Heart left ventricle (tissue), 13 donors: Measurements from ENCODE around the gene RAB17.

ENCODE experiments used
- POLR2A ChIP-seq, 2 donors: fragments of 450-650 bp; IDR thresholded peaks; one replicate each; pipeline ENCODE4 v1.6.1; 2017; ENCODE audit warnings: antibody characterized with exemption in 2 of 2, mild to moderate bottlenecking in 2 of 2, moderate library complexity in 2 of 2
- TF ChIP-seq, protein P1 (sequence below), 12 donors: fragments of 200-600 bp; sonication (generic) in 4 of 12; IDR thresholded peaks; one replicate each; pipeline versions ENCODE4 v1.5.0 to v1.8.0; 2018 to 2022; ENCODE audit warnings: antibody characterized with exemption in 12 of 12, mild to moderate bottlenecking in 5 of 12
- donor health status: ischemic (EF 13 %, LVEDD 7.1; RV severe dilation, severe dysfunction).
- donor health status: DM: no; HTN: yes; CAD: no.
- donor health status: DM: no; HTN: no; CAD: no.
- donor health status: ischemic (EF 25% LVEDD 6.9; RV normal size, moderate dysfunction).
- donor health status: ischemic (EF 25% LVEDD 5.7; RV mildly dilated, moderate dysfunction).
- donor health status: ischemic (EF 35%, LVEDD 5.7; RV mildly dilated, moderate dysfunction).
- donor health status: nonischemic (EF 11% LVEDD 7.7; RV severe dilation, severe dysfunction).
- donor health status: DM: yes; HTN: yes; CAD: no.
- donor health status: PGD.
- donor health status: ischemic (EF 29% LVEDD 5.4; RV normal size, mild dysfunction).
- donor health status: nonischemic (EF 23%, LVEDD 6.1; RV moderate dilation, normal function).

GRCh38 chr2:237572021-237572741 is 18.4 kb downstream of the RAB17 start:
- TF ChIP-seq, protein P1, sequence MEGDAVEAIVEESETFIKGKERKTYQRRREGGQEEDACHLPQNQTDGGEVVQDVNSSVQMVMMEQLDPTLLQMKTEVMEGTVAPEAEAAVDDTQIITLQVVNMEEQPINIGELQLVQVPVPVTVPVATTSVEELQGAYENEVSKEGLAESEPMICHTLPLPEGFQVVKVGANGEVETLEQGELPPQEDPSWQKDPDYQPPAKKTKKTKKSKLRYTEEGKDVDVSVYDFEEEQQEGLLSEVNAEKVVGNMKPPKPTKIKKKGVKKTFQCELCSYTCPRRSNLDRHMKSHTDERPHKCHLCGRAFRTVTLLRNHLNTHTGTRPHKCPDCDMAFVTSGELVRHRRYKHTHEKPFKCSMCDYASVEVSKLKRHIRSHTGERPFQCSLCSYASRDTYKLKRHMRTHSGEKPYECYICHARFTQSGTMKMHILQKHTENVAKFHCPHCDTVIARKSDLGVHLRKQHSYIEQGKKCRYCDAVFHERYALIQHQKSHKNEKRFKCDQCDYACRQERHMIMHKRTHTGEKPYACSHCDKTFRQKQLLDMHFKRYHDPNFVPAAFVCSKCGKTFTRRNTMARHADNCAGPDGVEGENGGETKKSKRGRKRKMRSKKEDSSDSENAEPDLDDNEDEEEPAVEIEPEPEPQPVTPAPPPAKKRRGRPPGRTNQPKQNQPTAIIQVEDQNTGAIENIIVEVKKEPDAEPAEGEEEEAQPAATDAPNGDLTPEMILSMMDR (IDR thresholded peaks at IDR 0.05): peak; percentile 95 to 100 (median 98)
- no peak for TF ChIP-seq POLR2A (IDR thresholded peaks at IDR 0.05)
